Measurements from ENCODE around the gene UNC5A.

Gene UNC5A

GRCh38 chr5:176790941-176791340 lies 19.4 kb upstream of the UNC5A start:
- peak; percentile 49 for DNase-seq (ENCODE audit: low read depth)
- no peak overlapping the region for H3K4me3 ChIP-seq (ENCODE audit: low read length)
- TF ChIP-seq CTCF (conservative IDR thresholded peaks at IDR 0.05; ENCODE audit: low read length) = no peak

GRCh38 chr5:176792655-176793342 lies 17.6 kb upstream of the UNC5A start:
- TF ChIP-seq CTCF (conservative IDR thresholded peaks at IDR 0.05; ENCODE audit: low read length) = no peak
- no peak for DNase-seq (ENCODE audit: low read depth)
- H3K4me3 ChIP-seq (ENCODE audit: low read length) = no peak overlapping the region

GRCh38 chr5:176793343-176793699 lies 17.0 kb upstream of the UNC5A start:
- H3K4me3 ChIP-seq (ENCODE audit: low read length) = no peak overlapping the region
- DNase-seq (ENCODE audit: low read depth) = no peak
- no peak for TF ChIP-seq CTCF (conservative IDR thresholded peaks at IDR 0.05; ENCODE audit: low read length)

- no peak for DNase-seq (ENCODE audit: low read depth)
- no peak overlapping the region for H3K4me3 ChIP-seq (ENCODE audit: low read length)
- no peak for TF ChIP-seq CTCF (conservative IDR thresholded peaks at IDR 0.05; ENCODE audit: low read length)
Measured at GRCh38 chr5:176793736-176794135, 16.6 kb upstream of the UNC5A start.

GRCh38 chr5:176794509-176794908 lies 15.8 kb upstream of the UNC5A start:
- no peak for DNase-seq (ENCODE audit: low read depth)
- no peak overlapping the region for H3K4me3 ChIP-seq (ENCODE audit: low read length)
- TF ChIP-seq CTCF (conservative IDR thresholded peaks at IDR 0.05; ENCODE audit: low read length) = no peak

- no peak overlapping the region for H3K4me3 ChIP-seq (ENCODE audit: low read length)
- DNase-seq (ENCODE audit: low read depth) = peak; percentile 31
- TF ChIP-seq CTCF (conservative IDR thresholded peaks at IDR 0.05; ENCODE audit: low read length) = no peak
Measured at GRCh38 chr5:176796411-176796810, 13.9 kb upstream of the UNC5A start.

GRCh38 chr5:176796970-176797369 lies 13.4 kb upstream of the UNC5A start:
- no peak overlapping the region for H3K4me3 ChIP-seq (ENCODE audit: low read length)
- DNase-seq (ENCODE audit: low read depth) = no peak
- no peak for TF ChIP-seq CTCF (conservative IDR thresholded peaks at IDR 0.05; ENCODE audit: low read length)

All from AG10803 (cell line).